ENCODE results near the gene CENPK. TPM values are rescaled to one million over a fixed set of nuclear protein-coding genes. Genes with fewer than 3 reads are reported as not detected.

The CENPK gene
- total and polyA plus RNA-seq, 8 donors = 0.58 to 43.2 (median 4.6) TPM; not detected in 1

DNA sequence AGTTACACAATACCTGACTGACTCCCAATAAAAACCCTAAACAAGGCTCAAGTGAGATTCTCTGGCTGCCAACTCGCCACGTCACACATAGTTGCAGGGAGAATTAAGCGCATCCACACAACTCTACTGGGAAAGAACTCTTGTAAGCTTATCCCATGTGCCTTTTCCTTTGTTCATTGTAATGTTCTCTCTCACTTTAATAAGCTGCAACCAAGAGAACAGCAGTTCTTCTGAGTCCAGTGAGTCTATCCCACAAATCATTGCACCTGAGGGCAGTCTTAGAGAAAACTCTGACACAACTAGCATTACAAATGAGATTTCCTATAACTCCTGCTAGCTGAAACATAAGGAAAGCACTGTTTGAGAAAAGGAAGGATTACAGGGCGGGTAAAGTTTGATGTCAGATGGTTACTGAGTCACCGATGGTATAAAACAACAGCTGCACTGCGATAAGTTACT, 27.4 kb downstream of the CENPK start:
- 85 to 95% (median 94%) methylated on average over 6 of the region's 6 CpGs for WGBS, 5 donors
- intact Hi-C loops (cut with DNase I; ENCODE audit: low total_unique reads) = no loop called here

DNA sequence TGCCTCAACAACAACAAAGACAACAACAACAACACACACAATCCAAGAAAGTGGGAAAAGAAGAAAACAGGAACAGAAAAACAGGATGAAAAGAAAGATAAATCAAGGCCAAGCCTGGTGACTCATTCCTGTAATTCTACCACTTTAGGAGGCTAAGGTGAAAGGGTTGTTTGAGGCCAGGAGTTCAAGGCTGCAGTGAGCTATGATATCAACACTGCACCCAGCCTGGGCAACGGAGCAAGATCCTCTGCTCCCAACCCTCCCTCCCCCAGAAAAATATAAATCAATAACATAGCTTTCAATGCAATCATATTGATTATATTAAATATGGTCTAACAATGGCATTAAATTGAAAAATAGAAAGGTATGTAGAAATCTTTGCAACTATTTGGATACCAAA, 32.1 kb downstream of the CENPK start:
- TF ChIP-seq POLR2A (IDR thresholded peaks at IDR 0.05) = no peak
- TF ChIP-seq POLR2AphosphoS5 (IDR thresholded peaks at IDR 0.05) = no peak
- no peak for TF ChIP-seq EP300 (IDR thresholded peaks at IDR 0.05)
- TF ChIP-seq, protein P1, sequence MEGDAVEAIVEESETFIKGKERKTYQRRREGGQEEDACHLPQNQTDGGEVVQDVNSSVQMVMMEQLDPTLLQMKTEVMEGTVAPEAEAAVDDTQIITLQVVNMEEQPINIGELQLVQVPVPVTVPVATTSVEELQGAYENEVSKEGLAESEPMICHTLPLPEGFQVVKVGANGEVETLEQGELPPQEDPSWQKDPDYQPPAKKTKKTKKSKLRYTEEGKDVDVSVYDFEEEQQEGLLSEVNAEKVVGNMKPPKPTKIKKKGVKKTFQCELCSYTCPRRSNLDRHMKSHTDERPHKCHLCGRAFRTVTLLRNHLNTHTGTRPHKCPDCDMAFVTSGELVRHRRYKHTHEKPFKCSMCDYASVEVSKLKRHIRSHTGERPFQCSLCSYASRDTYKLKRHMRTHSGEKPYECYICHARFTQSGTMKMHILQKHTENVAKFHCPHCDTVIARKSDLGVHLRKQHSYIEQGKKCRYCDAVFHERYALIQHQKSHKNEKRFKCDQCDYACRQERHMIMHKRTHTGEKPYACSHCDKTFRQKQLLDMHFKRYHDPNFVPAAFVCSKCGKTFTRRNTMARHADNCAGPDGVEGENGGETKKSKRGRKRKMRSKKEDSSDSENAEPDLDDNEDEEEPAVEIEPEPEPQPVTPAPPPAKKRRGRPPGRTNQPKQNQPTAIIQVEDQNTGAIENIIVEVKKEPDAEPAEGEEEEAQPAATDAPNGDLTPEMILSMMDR (IDR thresholded peaks at IDR 0.05) = no peak
- no peaks in the 10 kb centered on the region for H3K4me1 ChIP-seq
- no peaks in the 10 kb centered on the region for H3K9me3 ChIP-seq
- WGBS, 5 donors = 90 to 100% (median 91%) methylated on average over 1 of the region's 1 CpG
- no peak for DNase-seq
- intact Hi-C loops (cut with DNase I; ENCODE audit: low total_unique reads) = no loop called here
- no peaks in the 10 kb centered on the region for H3K36me3 ChIP-seq
- H3K4me3 ChIP-seq = no peak overlapping the region
- no peak overlapping the region for H3K27ac ChIP-seq
- H3K27me3 ChIP-seq = no peaks in the 10 kb centered on the region

More for the DNA sequence above, 27.4 kb downstream of the CENPK start:
- TF ChIP-seq, protein P1 (IDR thresholded peaks at IDR 0.05) = no peak
- TF ChIP-seq POLR2A (IDR thresholded peaks at IDR 0.05) (no peak), EP300 (IDR thresholded peaks at IDR 0.05) (no peak), POLR2AphosphoS5 (IDR thresholded peaks at IDR 0.05) (no peak)
- no peak for DNase-seq
- Histone ChIP-seq H3K4me3 (no peak overlapping the region), H3K9me3 (no peaks in the 10 kb centered on the region), H3K36me3 (no peaks in the 10 kb centered on the region), H3K27me3 (no peaks in the 10 kb centered on the region), H3K4me1 (no peaks in the 10 kb centered on the region), H3K27ac (no peak overlapping the region)

- no peaks in the 10 kb centered on the region for H3K4me1 ChIP-seq
- no peaks in the 10 kb centered on the region for H3K27me3 ChIP-seq
- no peaks in the 10 kb centered on the region for H3K36me3 ChIP-seq
- TF ChIP-seq, protein P1 (IDR thresholded peaks at IDR 0.05) = no peak
- TF ChIP-seq POLR2AphosphoS5 (IDR thresholded peaks at IDR 0.05) (no peak), EP300 (IDR thresholded peaks at IDR 0.05) (no peak), POLR2A (IDR thresholded peaks at IDR 0.05) (no peak)
- WGBS, 5 donors = 76 to 93% (median 89%) methylated on average over 3 of the region's 3 CpGs
- H3K4me3 ChIP-seq = no peak overlapping the region
- no peak for DNase-seq
- H3K9me3 ChIP-seq = no peaks in the 10 kb centered on the region
- intact Hi-C loops (cut with DNase I; ENCODE audit: low total_unique reads) = no loop called here
- H3K27ac ChIP-seq = no peak overlapping the region
Observed at GRCh38 chr5:65525726-65526125, 37.2 kb downstream of the CENPK start.

GRCh38 chr5:65512170-65512937, 50.6 kb downstream of the CENPK start:
- no peak overlapping the region for H3K27ac ChIP-seq

More at GRCh38 chr5:65512170-65512937, 50.6 kb downstream of the CENPK start:
- 55 to 69% (median 62%) methylated on average over 6 of the region's 6 CpGs for WGBS, 5 donors
- TF ChIP-seq POLR2A (IDR thresholded peaks at IDR 0.05) (no peak), POLR2AphosphoS5 (IDR thresholded peaks at IDR 0.05) (no peak), EP300 (IDR thresholded peaks at IDR 0.05) (no peak)
- TF ChIP-seq, protein P1 (IDR thresholded peaks at IDR 0.05) = no peak
- Histone ChIP-seq H3K4me3 (no peak overlapping the region), H3K4me1 (no peaks in the 10 kb centered on the region), H3K36me3 (no peaks in the 10 kb centered on the region), H3K27me3 (no peaks in the 10 kb centered on the region), H3K9me3 (no peaks in the 10 kb centered on the region)
- DNase-seq = no peak
- intact Hi-C loops (cut with DNase I; ENCODE audit: low total_unique reads) = no loop called here

All from stomach (tissue), 9 donors.